ENCODE results near the gene CHST9.

DNA sequence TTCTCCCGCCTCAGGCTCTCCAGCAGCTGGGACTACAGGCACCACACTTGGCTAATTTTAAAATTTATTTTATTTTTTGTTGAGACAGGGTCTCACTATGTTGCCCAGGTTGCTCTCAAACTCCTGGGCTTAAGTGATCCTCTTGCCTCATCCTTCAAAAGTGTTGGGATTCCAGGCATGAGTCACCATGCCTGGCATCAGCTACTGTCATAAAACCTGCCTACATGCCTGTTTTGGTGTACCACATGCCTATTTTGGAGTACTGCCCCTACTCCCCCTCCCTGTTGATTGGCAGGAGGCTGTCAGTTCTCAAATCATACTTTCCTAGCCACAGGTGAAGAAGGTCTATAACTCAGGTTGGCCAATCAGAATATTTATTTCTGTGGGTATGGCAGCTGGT is 64.0 kb downstream of the CHST9 start:
- TF ChIP-seq, protein P1, sequence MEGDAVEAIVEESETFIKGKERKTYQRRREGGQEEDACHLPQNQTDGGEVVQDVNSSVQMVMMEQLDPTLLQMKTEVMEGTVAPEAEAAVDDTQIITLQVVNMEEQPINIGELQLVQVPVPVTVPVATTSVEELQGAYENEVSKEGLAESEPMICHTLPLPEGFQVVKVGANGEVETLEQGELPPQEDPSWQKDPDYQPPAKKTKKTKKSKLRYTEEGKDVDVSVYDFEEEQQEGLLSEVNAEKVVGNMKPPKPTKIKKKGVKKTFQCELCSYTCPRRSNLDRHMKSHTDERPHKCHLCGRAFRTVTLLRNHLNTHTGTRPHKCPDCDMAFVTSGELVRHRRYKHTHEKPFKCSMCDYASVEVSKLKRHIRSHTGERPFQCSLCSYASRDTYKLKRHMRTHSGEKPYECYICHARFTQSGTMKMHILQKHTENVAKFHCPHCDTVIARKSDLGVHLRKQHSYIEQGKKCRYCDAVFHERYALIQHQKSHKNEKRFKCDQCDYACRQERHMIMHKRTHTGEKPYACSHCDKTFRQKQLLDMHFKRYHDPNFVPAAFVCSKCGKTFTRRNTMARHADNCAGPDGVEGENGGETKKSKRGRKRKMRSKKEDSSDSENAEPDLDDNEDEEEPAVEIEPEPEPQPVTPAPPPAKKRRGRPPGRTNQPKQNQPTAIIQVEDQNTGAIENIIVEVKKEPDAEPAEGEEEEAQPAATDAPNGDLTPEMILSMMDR (optimal IDR thresholded peaks at IDR 0.05 in 1 of 3, IDR thresholded peaks at IDR 0.05 in 1 of 3, conservative IDR thresholded peaks at IDR 0.05 in 1 of 3; ENCODE audit: extremely low read depth in 1 of 3, insufficient read depth in 2 of 3, low read length in 3 of 3), result no peak
- no peak for TF ChIP-seq EZH2 (IDR thresholded peaks at IDR 0.05; ENCODE audit: low read length)

Measured in keratinocyte (primary cell).